Activated naive CD8-positive, alpha-beta T cell treated with anti-CD3 and anti-CD28 coated beads, Interleukin-2, amount 10 ng/mL, durations not matched to agents 7 days and 5 days (primary cell): Measurements from ENCODE around the gene EML4. TPM values are rescaled to one million over a fixed set of nuclear protein-coding genes. Genes with fewer than 3 reads are reported as not detected.
"Not testable (repeated sequence)": the region's sequence is repeated elsewhere in the genome, so short reads cannot be mapped to it uniquely, and the experiment has no call there.

ENCODE experiments used
- ATAC-seq: fragments of 150-1000 bp; cut with Tn5 transposase; one replicate; pipeline ENCODE4 v1.10.0; 2021; ENCODE audit warnings: low read depth, moderate library complexity
- POLR2A ChIA-PET: fragments of 350-600 bp; sonication (Branson Sonifier 250); formaldehyde crosslinking; loops from one replicate; lab custom pipeline; 2021; ENCODE audit warnings: antibody characterized with exemption; lab: Charles Lee
- DNase-seq: peaks from one replicate; pipeline ENCODE4 v3.0.0; 2021
- H3K27ac Mint-ChIP-seq: one replicate; pipeline ENCODE4 v1.8.0; 2022; ENCODE audit warnings: mild to moderate bottlenecking, mixed read lengths
- H3K27me3 Mint-ChIP-seq: one replicate; pipeline ENCODE4 v1.8.0; 2022; ENCODE audit warnings: mild to moderate bottlenecking, moderate library complexity, mixed read lengths
- H3K36me3 Mint-ChIP-seq: one replicate; pipeline ENCODE4 v1.8.0; 2021; ENCODE audit warnings: mild to moderate bottlenecking, mixed read lengths
- H3K4me1 Mint-ChIP-seq: one replicate; pipeline ENCODE4 v1.8.0; 2021; ENCODE audit warnings: mixed read lengths
- H3K4me3 Mint-ChIP-seq: one replicate; pipeline ENCODE4 v1.8.0; 2022; ENCODE audit warnings: mild to moderate bottlenecking, moderate library complexity, mixed read lengths
- H3K9me3 Mint-ChIP-seq: one replicate; pipeline ENCODE4 v1.8.0; 2021; ENCODE audit warnings: mixed read lengths
- total RNA-seq, 2 experiments: library from RNA; stranded (reverse); gene quantifications; one replicate each; pipeline ENCODE4 v1.2.3, GENCODE V29; 2021

Gene EML4
- total RNA-seq, 2 experiments from 2014 or later, result 111 to 119 TPM

- Mint-ChIP-seq H3K9me3 (no peaks in the 10 kb centered on the region), H3K36me3 (peaks cover 33% of the 10 kb centered on the region), H3K4me1 (peaks cover 5% of the 10 kb centered on the region), H3K27ac (no peak overlapping the region), H3K27me3 (no peaks in the 10 kb centered on the region), H3K4me3 (no peak overlapping the region)
- POLR2A ChIA-PET, result no interaction called here
- no peak for DNase-seq
- no peak for ATAC-seq
These were observed 158.0 kb downstream of the EML4 start for GRCh38 chr2:42327125-42327524.

- Mint-ChIP-seq H3K27ac (no peak overlapping the region), H3K9me3 (no peaks in the 10 kb centered on the region), H3K4me3 (no peak overlapping the region), H3K27me3 (no peaks in the 10 kb centered on the region), H3K36me3 (peaks cover 31% of the 10 kb centered on the region), H3K4me1 (peaks cover 5% of the 10 kb centered on the region)
- ATAC-seq, result no peak
- POLR2A ChIA-PET, result interaction anchor here (0.6 to 1.2 kb wide), 2 partner anchors 29 to 234 kb away, joined by 3 read pairs; no protein-coding TSS in a partner anchor
- no peak for DNase-seq
These were observed 159.1 kb downstream of the EML4 start for GRCh38 chr2:42328148-42328833.

GRCh38 chr2:42328923-42329322 is 159.8 kb downstream of the EML4 start:
- Mint-ChIP-seq H3K36me3 (peaks cover 35% of the 10 kb centered on the region), H3K4me3 (no peak overlapping the region), H3K27ac (no peak overlapping the region), H3K27me3 (no peaks in the 10 kb centered on the region), H3K9me3 (no peaks in the 10 kb centered on the region), H3K4me1 (peaks cover 5% of the 10 kb centered on the region)
- ATAC-seq, result no peak
- no peak for DNase-seq
- POLR2A ChIA-PET, result interaction anchor here (1.2 kb wide), 1 partner anchor 234 kb away, joined by 3 read pairs; no protein-coding TSS in a partner anchor

- Mint-ChIP-seq H3K9me3 (no peaks in the 10 kb centered on the region), H3K27me3 (no peaks in the 10 kb centered on the region), H3K4me1 (peaks cover 5% of the 10 kb centered on the region), H3K4me3 (no peak overlapping the region), H3K27ac (peak overlapping the region; percentile 30), H3K36me3 (peaks cover 37% of the 10 kb centered on the region)
- DNase-seq (no peak), ATAC-seq (no peak)
- POLR2A ChIA-PET, result interaction anchor here (0.6 kb wide), 1 partner anchor 38 kb away, joined by 7 read pairs; no protein-coding TSS in a partner anchor
These were observed 160.6 kb downstream of the EML4 start for GRCh38 chr2:42329736-42330135.

- Mint-ChIP-seq H3K27me3 (no peaks in the 10 kb centered on the region), H3K4me1 (peaks cover 5% of the 10 kb centered on the region), H3K9me3 (no peaks in the 10 kb centered on the region), H3K27ac (no peak overlapping the region), H3K36me3 (peaks cover 43% of the 10 kb centered on the region), H3K4me3 (no peak overlapping the region)
- POLR2A ChIA-PET, result no interaction called here
- DNase-seq (no peak), ATAC-seq (no peak)
These were observed 162.6 kb downstream of the EML4 start for GRCh38 chr2:42331569-42332284.

- POLR2A ChIA-PET, result no interaction called here
- H3K27ac Mint-ChIP-seq, result no peak overlapping the region
- no peak for ATAC-seq
- H3K9me3 Mint-ChIP-seq, result peaks cover 2% of the 10 kb centered on the region
- no peak for DNase-seq
- H3K4me3 Mint-ChIP-seq, result no peak overlapping the region
- H3K27me3 Mint-ChIP-seq, result no peaks in the 10 kb centered on the region
- peaks cover 3% of the 10 kb centered on the region for H3K4me1 Mint-ChIP-seq
- peaks cover 48% of the 10 kb centered on the region for H3K36me3 Mint-ChIP-seq
These were observed 163.4 kb downstream of the EML4 start for GRCh38 chr2:42332575-42332974.

GRCh38 chr2:42333579-42333978 is 164.4 kb downstream of the EML4 start:
- POLR2A ChIA-PET, result interaction anchor here (1.1 kb wide), 1 partner anchor 44 kb away, joined by 3 read pairs; no protein-coding TSS in a partner anchor
- Mint-ChIP-seq H3K27me3 (no peaks in the 10 kb centered on the region), H3K27ac (no peak overlapping the region), H3K4me3 (no peak overlapping the region), H3K4me1 (peaks cover 3% of the 10 kb centered on the region), H3K9me3 (peaks cover 2% of the 10 kb centered on the region), H3K36me3 (peaks cover 57% of the 10 kb centered on the region)
- no peak for ATAC-seq
- DNase-seq, result no peak

- Mint-ChIP-seq H3K9me3 (peaks cover 2% of the 10 kb centered on the region), H3K27me3 (no peaks in the 10 kb centered on the region), H3K27ac (no peak overlapping the region), H3K4me1 (peaks cover 3% of the 10 kb centered on the region), H3K36me3 (peaks cover 61% of the 10 kb centered on the region), H3K4me3 (no peak overlapping the region)
- DNase-seq (no peak), ATAC-seq (no peak)
- POLR2A ChIA-PET, result interaction anchor here (1.1 kb wide), 1 partner anchor 45 kb away, joined by 3 read pairs; no protein-coding TSS in a partner anchor
These were observed 165.1 kb downstream of the EML4 start for GRCh38 chr2:42334220-42334619.

- H3K27ac Mint-ChIP-seq, result not testable (repeated sequence)
These were observed 165.7 kb downstream of the EML4 start for GRCh38 chr2:42334865-42335264.

GRCh38 chr2:42335514-42336104 is 166.5 kb downstream of the EML4 start:
- ATAC-seq, result no peak
- H3K27ac Mint-ChIP-seq, result no peak overlapping the region
- POLR2A ChIA-PET, result no interaction called here

More at GRCh38 chr2:42334865-42335264, 165.7 kb downstream of the EML4 start:
- ATAC-seq, H3K9me3 Mint-ChIP-seq, H3K4me1 Mint-ChIP-seq, H3K27me3 Mint-ChIP-seq, H3K4me3 Mint-ChIP-seq, DNase-seq, POLR2A ChIA-PET: not testable (repeated sequence)
- peaks cover 62% of the 10 kb centered on the region for H3K36me3 Mint-ChIP-seq

GRCh38 chr2:42336361-42336965 is 167.3 kb downstream of the EML4 start:
- POLR2A ChIA-PET, result no interaction called here
- Mint-ChIP-seq H3K27ac (no peak overlapping the region), H3K27me3 (no peaks in the 10 kb centered on the region)

More at GRCh38 chr2:42335514-42336104, 166.5 kb downstream of the EML4 start:
- peaks cover 2% of the 10 kb centered on the region for H3K9me3 Mint-ChIP-seq
- H3K36me3 Mint-ChIP-seq, result peaks cover 68% of the 10 kb centered on the region
- H3K4me3 Mint-ChIP-seq, result no peak overlapping the region
- no peak for DNase-seq
- peaks cover 2% of the 10 kb centered on the region for H3K4me1 Mint-ChIP-seq
- H3K27me3 Mint-ChIP-seq, result no peaks in the 10 kb centered on the region

GRCh38 chr2:42337356-42337820 is 168.2 kb downstream of the EML4 start:
- Mint-ChIP-seq H3K27ac (peak overlapping the region; percentile 67), H3K27me3 (no peaks in the 10 kb centered on the region), H3K4me1 (peaks cover 13% of the 10 kb centered on the region), H3K4me3 (no peak overlapping the region), H3K9me3 (peaks cover 2% of the 10 kb centered on the region), H3K36me3 (peaks cover 65% of the 10 kb centered on the region)
- POLR2A ChIA-PET, result no interaction called here
- ATAC-seq (no peak), DNase-seq (no peak)

More at GRCh38 chr2:42336361-42336965, 167.3 kb downstream of the EML4 start:
- H3K9me3 Mint-ChIP-seq, result peaks cover 2% of the 10 kb centered on the region
- H3K4me1 Mint-ChIP-seq, result peaks cover 4% of the 10 kb centered on the region
- no peak overlapping the region for H3K4me3 Mint-ChIP-seq
- no peak for ATAC-seq
- no peak for DNase-seq
- H3K36me3 Mint-ChIP-seq, result peaks cover 70% of the 10 kb centered on the region
